Activated CD4-positive, alpha-beta memory T cell treated with anti-CD3 and anti-CD28 coated beads, Interleukin-2, amount 10 ng/mL, durations not matched to agents 7 days and 5 days (primary cell): ENCODE measurements around the gene HCK. TPM values are rescaled to one million over a fixed set of nuclear protein-coding genes. Genes with fewer than 3 reads are reported as not detected.

Source experiments
- CTCF ChIA-PET: fragments of 350-600 bp; sonication (Branson Sonifier 250); formaldehyde crosslinking; loops from one replicate; lab custom pipeline; 2021; ENCODE audit warnings: antibody characterized with exemption, inconsistent platforms; lab: Charles Lee
- POLR2A ChIA-PET: fragments of 350-600 bp; sonication (Branson Sonifier 250); formaldehyde crosslinking; loops from one replicate; lab custom pipeline; 2021; ENCODE audit warnings: antibody characterized with exemption; lab: Charles Lee
- DNase-seq: peaks from one replicate; pipeline ENCODE4 v3.0.0-alpha.2; 2020
- H3K27ac Mint-ChIP-seq: one replicate; pipeline ENCODE4 v1.8.0; 2021; ENCODE audit warnings: mild to moderate bottlenecking, mixed read lengths
- H3K27me3 Mint-ChIP-seq: one replicate; pipeline ENCODE4 v1.8.0; 2021; ENCODE audit warnings: mixed read lengths
- H3K36me3 Mint-ChIP-seq: one replicate; pipeline ENCODE4 v1.8.0; 2021; ENCODE audit warnings: low read depth, mixed read lengths
- H3K4me1 Mint-ChIP-seq: one replicate; pipeline ENCODE4 v1.8.0; 2021; ENCODE audit warnings: mixed read lengths
- H3K4me3 Mint-ChIP-seq: one replicate; pipeline ENCODE4 v1.8.0; 2021; ENCODE audit warnings: mild to moderate bottlenecking, mixed read lengths
- H3K9me3 Mint-ChIP-seq: one replicate; pipeline ENCODE4 v1.8.0; 2021; ENCODE audit warnings: mixed read lengths
- total RNA-seq, 2 experiments: library from RNA; stranded (reverse); gene quantifications; one replicate each; pipeline ENCODE4 v1.2.3, GENCODE V29; 2021

The HCK gene
- total RNA-seq, 2 experiments from 2014 or later, result 0.10 to 0.35 TPM

DNA sequence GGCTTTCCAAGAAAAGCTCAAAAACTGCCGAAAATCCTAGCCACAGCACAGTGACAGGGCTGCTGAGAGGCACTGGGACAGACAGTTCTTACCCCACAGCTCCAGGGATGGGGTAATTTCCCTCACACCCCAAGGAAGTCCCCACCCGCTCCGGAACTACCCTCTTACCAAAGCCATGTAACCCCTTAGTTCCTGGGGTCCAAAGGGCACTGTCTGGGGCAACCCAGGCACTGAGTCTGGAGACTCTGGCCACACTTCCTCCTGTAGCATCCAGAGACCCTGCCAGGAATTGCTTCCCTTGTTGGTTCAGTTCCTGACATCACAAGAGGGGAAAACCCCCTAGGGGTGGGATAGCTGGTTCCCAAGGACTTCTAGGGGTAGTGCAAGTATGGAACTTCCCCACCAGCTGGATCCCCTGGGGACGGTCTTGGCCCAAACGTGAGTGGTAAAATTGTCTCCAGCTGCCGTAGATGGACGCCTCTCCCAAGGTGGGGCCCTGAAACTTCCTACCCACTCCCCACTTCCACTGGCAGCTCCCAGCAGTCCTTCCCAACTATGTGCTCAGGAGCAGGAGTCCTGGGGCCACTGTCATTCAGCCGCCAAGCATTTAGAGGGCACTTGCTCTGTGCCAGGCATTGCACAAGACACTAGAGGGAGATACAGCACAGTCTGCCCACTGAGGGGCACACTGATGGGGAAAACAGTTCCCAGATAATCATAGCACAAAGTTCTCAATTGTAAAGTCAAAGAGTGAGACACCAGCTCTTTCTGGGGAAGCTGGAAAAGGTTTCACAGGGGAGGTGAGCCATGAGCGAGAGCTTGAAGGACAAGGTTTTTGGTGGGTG is 17.2 kb upstream of the HCK start:
- H3K4me3 Mint-ChIP-seq, result no peak overlapping the region
- H3K27ac Mint-ChIP-seq, result no peak overlapping the region
- H3K4me1 Mint-ChIP-seq, result no peaks in the 10 kb centered on the region
- ChIA-PET CTCF (interaction anchor here (0.9 to 1.5 kb wide), 3 partner anchors 14 to 182 kb away, joined by 3 to 11 read pairs (median 7); no protein-coding TSS in a partner anchor), POLR2A (no interaction called here)
- no peak for DNase-seq
- peaks cover 53% of the 10 kb centered on the region for H3K27me3 Mint-ChIP-seq
- no peaks in the 10 kb centered on the region for H3K36me3 Mint-ChIP-seq
- no peaks in the 10 kb centered on the region for H3K9me3 Mint-ChIP-seq

DNA sequence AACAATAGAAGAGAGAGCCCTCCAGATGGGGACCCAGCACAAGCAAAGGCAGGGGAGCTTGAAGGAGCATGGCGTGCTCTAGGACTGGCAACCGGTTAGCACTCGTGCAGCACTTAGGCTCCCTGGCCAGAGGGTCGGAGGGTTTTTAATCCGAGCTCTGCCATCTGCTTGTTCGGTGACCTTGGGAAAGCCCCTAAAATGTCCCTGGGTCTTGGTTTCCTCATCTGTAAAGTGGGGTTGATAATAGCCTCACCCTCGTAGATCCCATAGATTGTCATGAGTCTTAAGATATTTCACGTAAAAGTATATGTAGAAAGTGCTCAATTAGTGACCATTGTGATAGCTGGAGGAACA is 16.6 kb upstream of the HCK start:
- no peaks in the 10 kb centered on the region for H3K9me3 Mint-ChIP-seq
- H3K27me3 Mint-ChIP-seq, result peaks cover 52% of the 10 kb centered on the region
- no peak overlapping the region for H3K27ac Mint-ChIP-seq
- H3K4me3 Mint-ChIP-seq, result no peak overlapping the region
- ChIA-PET POLR2A (no interaction called here), CTCF (interaction anchor here (0.9 to 1.5 kb wide), 3 partner anchors 15 to 183 kb away, joined by 3 to 11 read pairs (median 7); no protein-coding TSS in a partner anchor)
- DNase-seq, result no peak
- H3K4me1 Mint-ChIP-seq, result no peaks in the 10 kb centered on the region
- no peaks in the 10 kb centered on the region for H3K36me3 Mint-ChIP-seq

GRCh38 chr20:32036252-32036651 is 15.8 kb upstream of the HCK start:
- Mint-ChIP-seq H3K36me3 (no peaks in the 10 kb centered on the region), H3K4me1 (no peaks in the 10 kb centered on the region)
- CTCF ChIA-PET, result interaction anchor here (1.5 kb wide), 1 partner anchor 54 kb away, joined by 11 read pairs; no protein-coding TSS in a partner anchor

GRCh38 chr20:32036716-32037485 is 15.1 kb upstream of the HCK start:
- Mint-ChIP-seq H3K9me3 (no peaks in the 10 kb centered on the region), H3K4me3 (no peak overlapping the region), H3K27me3 (peaks cover 60% of the 10 kb centered on the region), H3K4me1 (no peaks in the 10 kb centered on the region), H3K27ac (no peak overlapping the region), H3K36me3 (no peaks in the 10 kb centered on the region)
- POLR2A ChIA-PET, result no interaction called here
- DNase-seq, result no peak
- CTCF ChIA-PET, result no interaction called here

More at GRCh38 chr20:32036252-32036651, 15.8 kb upstream of the HCK start:
- POLR2A ChIA-PET, result no interaction called here
- peaks cover 57% of the 10 kb centered on the region for H3K27me3 Mint-ChIP-seq
- no peak overlapping the region for H3K4me3 Mint-ChIP-seq
- no peaks in the 10 kb centered on the region for H3K9me3 Mint-ChIP-seq
- no peak overlapping the region for H3K27ac Mint-ChIP-seq
- DNase-seq, result no peak

- Mint-ChIP-seq H3K36me3 (no peaks in the 10 kb centered on the region), H3K4me1 (no peaks in the 10 kb centered on the region), H3K4me3 (no peak overlapping the region), H3K27ac (no peak overlapping the region), H3K27me3 (peaks cover 60% of the 10 kb centered on the region), H3K9me3 (no peaks in the 10 kb centered on the region)
- ChIA-PET POLR2A (no interaction called here), CTCF (no interaction called here)
- no peak for DNase-seq
Measured at GRCh38 chr20:32037929-32038328, 14.1 kb upstream of the HCK start.

GRCh38 chr20:32040142-32040953 is 11.7 kb upstream of the HCK start:
- H3K27me3 Mint-ChIP-seq, result peaks cover 63% of the 10 kb centered on the region
- DNase-seq, result no peak
- CTCF ChIA-PET, result no interaction called here
- no peaks in the 10 kb centered on the region for H3K4me1 Mint-ChIP-seq
- no peak overlapping the region for H3K27ac Mint-ChIP-seq
- POLR2A ChIA-PET, result no interaction called here
- H3K4me3 Mint-ChIP-seq, result no peak overlapping the region
- H3K36me3 Mint-ChIP-seq, result no peaks in the 10 kb centered on the region
- no peaks in the 10 kb centered on the region for H3K9me3 Mint-ChIP-seq

- H3K4me1 Mint-ChIP-seq, result peaks cover 4% of the 10 kb centered on the region
- CTCF ChIA-PET, result no interaction called here
- H3K9me3 Mint-ChIP-seq, result no peaks in the 10 kb centered on the region
- no peak for DNase-seq
- no peaks in the 10 kb centered on the region for H3K36me3 Mint-ChIP-seq
- H3K27ac Mint-ChIP-seq, result no peak overlapping the region
- no peak overlapping the region for H3K4me3 Mint-ChIP-seq
- POLR2A ChIA-PET, result no interaction called here
- peaks cover 67% of the 10 kb centered on the region for H3K27me3 Mint-ChIP-seq
Measured at GRCh38 chr20:32045999-32046398, 6.0 kb upstream of the HCK start.

- Mint-ChIP-seq H3K4me3 (no peak overlapping the region), H3K9me3 (no peaks in the 10 kb centered on the region), H3K27me3 (peaks cover 68% of the 10 kb centered on the region), H3K36me3 (no peaks in the 10 kb centered on the region), H3K27ac (no peak overlapping the region), H3K4me1 (peaks cover 19% of the 10 kb centered on the region)
- DNase-seq, result no peak
- CTCF ChIA-PET, result no interaction called here
- POLR2A ChIA-PET, result no interaction called here
Measured at GRCh38 chr20:32050324-32050841, 1.7 kb upstream of the HCK start.

GRCh38 chr20:32050851-32051556 is 1.0 kb upstream of the HCK start:
- ChIA-PET CTCF (no interaction called here), POLR2A (no interaction called here)
- Mint-ChIP-seq H3K9me3 (no peaks in the 10 kb centered on the region), H3K36me3 (no peaks in the 10 kb centered on the region), H3K4me1 (peaks cover 19% of the 10 kb centered on the region), H3K27me3 (peaks cover 66% of the 10 kb centered on the region), H3K4me3 (no peak overlapping the region), H3K27ac (no peak overlapping the region)
- no peak for DNase-seq

- CTCF ChIA-PET, result no interaction called here
- no peak overlapping the region for H3K27ac Mint-ChIP-seq
Measured at GRCh38 chr20:32051720-32052089, 337 bp upstream of the HCK start.

DNA sequence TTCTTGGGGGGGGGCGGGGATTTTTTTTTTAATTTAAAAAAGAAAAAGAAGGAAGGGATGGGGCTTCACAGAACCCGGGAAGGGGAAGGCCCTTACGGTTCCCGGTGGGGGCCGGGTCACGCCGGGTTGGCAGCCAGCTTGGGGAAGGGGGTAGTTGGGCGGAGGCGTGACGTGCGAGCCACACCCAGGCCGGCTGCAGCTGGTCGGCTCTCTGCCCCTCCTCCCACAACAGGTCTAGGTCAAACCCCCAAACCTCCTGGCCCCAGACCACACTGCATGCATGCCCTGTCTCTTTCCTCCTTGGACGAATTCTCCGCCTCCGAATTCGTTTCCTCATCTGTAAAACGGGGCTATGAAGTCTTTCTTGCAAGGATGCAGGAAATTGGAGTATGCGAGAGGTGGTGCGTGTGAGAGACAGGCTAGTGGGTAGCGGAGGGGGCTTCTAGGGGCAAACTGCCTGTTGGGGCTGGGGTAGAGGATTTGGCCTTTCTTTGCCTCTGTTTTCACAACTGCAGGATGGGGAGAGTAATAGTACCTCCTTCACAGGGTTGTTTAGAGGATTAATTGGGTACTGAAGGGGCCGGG is 828 bp downstream of the HCK start:
- Mint-ChIP-seq H3K9me3 (no peaks in the 10 kb centered on the region), H3K4me1 (peaks cover 19% of the 10 kb centered on the region), H3K36me3 (no peaks in the 10 kb centered on the region), H3K4me3 (no peak overlapping the region), H3K27ac (no peak overlapping the region), H3K27me3 (peaks cover 59% of the 10 kb centered on the region)
- no peak for DNase-seq
- POLR2A ChIA-PET, result no interaction called here
- CTCF ChIA-PET, result interaction anchor here (1.2 kb wide), 1 partner anchor 22 kb away, joined by 3 read pairs; no protein-coding TSS in a partner anchor

More at GRCh38 chr20:32051720-32052089, 337 bp upstream of the HCK start:
- DNase-seq, result no peak
- Mint-ChIP-seq H3K9me3 (no peaks in the 10 kb centered on the region), H3K4me3 (no peak overlapping the region), H3K27me3 (peaks cover 59% of the 10 kb centered on the region), H3K36me3 (no peaks in the 10 kb centered on the region), H3K4me1 (peaks cover 19% of the 10 kb centered on the region)
- POLR2A ChIA-PET, result no interaction called here

DNA sequence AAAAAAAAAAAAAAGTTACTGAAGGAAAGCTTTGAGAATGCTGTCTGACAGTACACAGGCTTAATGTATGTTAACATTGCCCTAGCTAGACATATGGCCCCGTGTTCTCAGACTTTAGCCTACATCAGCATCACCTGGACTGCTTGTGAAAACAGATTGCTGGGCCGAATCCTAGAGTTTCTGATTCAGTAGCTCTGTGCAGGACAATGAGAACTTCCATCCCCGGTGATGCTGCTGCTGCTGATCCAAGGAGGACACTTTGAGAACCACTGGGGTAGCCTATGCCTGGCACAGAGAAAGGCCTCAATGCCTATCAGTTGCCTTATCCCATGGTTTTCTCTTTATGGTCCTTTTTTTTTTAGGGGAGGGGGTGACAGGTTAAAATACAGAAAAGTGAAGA is 1.6 kb downstream of the HCK start:
- Mint-ChIP-seq H3K4me1 (peaks cover 19% of the 10 kb centered on the region), H3K27me3 (peaks cover 61% of the 10 kb centered on the region), H3K4me3 (no peak overlapping the region), H3K9me3 (no peaks in the 10 kb centered on the region), H3K27ac (no peak overlapping the region), H3K36me3 (no peaks in the 10 kb centered on the region)
- no peak for DNase-seq
- ChIA-PET POLR2A (no interaction called here), CTCF (interaction anchor here (1.2 kb wide), 1 partner anchor 23 kb away, joined by 3 read pairs; no protein-coding TSS in a partner anchor)
